GM03348 (cell line): ENCODE measurements around the gene CLASP1.
"Not testable (repeated sequence)": the region's sequence is repeated elsewhere in the genome, so short reads cannot be mapped to it uniquely, and the experiment has no call there.

ENCODE experiments used
- DNase-seq: peaks from one replicate; pipeline ENCODE4 v3.0.0; 2012; ENCODE audit warnings: low spot score

The CLASP1 gene

DNA sequence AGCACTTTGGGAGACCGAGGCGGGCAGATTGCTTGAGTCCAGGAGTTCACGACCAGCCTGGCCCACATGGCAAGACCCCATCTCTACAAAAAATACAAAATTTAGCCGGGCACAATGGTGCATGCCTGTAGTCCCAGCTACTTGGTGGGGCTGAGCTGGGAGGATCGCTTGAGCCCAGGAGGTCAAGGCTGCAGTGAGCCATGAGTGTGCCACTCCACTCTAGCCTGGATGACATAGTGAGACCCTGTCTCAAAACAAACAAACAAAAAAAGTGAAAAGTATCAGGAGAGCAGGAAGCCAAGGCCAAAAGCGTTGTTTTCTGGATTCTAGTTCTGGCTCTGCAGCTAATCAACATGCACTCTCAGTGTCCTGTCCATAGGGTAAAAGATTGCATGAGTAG is 10.7 kb upstream of the CLASP1 start:
- DNase-seq = no peak

DNA sequence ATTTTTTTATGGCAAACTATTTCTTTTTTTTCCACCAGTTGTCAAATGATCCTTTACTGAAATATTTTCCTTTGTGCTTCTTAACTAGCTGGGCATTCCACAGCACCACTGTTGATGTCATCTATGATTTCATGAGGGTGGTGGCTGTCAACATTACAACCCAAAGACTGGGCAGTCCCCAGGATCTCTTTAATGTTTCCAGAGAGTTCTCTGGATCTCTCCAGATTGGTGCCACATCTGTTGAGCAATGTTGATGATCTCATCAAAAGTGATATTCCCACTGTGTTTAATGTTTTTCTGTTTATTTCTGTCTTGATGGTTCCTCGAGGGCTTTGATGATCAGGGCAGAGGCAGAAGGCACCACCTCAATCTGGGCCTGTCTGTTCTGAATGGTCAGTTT is 9.1 kb upstream of the CLASP1 start:
- DNase-seq = not testable (repeated sequence)

DNA sequence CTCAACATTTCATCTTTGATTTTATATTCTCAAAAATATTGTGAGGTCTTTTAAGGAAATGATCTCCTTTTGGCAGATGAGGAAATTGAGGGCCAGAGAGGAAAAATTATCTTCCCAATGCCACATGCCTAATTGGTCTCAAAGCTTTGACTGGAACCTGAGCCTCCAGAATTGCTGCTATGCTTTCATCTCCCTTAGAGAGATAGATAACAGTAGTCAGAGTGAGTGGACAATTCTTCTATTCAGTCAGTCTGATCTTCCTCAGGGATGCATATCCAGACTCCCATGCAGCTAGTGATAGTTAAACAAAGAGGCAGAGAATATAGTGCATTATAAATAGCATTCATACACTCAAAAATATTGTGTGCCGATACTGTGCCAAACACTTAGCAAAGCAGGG is 3.8 kb upstream of the CLASP1 start:
- no peak for DNase-seq

DNA sequence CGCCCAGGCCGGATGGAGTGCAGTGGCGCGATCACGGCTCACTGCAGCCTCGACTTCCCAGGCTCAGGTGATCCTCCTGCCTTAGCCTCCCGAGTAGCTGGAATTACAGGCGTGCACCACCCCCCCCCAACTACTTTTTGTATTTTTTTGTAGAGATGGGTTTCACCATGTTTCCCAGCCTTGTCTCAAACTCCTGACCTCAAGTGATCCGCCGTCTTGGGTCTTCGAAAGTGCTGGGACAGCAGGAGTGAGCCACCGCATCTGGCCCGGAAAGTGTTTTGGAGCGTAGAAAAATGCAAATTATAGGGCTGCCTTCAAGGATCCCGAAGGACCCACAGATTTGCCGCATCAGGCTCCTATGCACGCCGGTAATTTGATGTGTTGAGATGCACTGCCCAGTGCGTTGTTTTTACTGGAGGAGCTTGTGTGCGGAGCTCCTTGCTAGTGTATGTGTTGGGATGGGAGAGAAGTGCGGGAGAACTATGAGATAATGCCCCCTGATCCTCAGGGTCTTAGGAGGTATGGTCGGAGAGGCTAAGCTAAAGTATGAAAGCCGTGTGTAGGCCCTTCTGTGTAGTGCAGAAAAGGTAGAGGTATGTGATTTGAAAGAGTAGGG is 1.2 kb upstream of the CLASP1 start:
- peak; percentile 20 for DNase-seq

DNA sequence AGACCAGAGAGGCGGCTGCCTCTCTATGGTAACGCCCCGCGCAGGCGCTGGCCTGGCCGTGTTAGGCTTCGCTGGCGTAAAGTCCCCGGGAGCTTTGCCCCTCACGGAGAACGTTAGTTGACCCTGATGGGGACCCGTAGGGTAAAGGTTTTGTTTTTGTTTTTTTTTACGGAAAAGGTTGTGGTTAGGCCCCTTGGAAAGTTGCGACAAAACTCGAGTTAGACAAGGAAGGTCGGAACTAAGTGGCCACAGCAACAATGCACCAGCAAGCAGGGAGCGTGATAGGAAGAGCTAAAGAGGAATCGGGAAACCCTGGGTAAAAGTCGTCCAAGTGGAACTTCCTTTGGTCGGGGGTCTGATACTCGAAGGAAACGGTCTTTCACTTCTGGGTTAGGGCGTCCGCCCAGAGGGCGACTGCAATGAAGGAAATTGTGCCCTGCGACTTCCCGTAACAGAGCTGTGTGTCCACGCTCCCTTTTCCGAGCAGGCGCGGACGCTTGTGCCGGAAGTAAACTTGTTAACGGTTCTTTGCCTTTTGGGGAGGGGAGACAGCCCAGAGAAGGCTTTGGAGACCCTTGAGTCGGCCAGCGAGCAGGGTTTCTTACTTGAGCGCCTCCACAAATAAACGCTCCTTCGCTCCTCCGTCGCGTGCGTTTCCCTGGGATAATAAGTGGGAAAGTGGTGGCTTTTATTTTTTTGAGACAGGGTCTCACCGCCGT is 493 bp upstream of the CLASP1 start:
- DNase-seq = peak; percentile 85

DNA sequence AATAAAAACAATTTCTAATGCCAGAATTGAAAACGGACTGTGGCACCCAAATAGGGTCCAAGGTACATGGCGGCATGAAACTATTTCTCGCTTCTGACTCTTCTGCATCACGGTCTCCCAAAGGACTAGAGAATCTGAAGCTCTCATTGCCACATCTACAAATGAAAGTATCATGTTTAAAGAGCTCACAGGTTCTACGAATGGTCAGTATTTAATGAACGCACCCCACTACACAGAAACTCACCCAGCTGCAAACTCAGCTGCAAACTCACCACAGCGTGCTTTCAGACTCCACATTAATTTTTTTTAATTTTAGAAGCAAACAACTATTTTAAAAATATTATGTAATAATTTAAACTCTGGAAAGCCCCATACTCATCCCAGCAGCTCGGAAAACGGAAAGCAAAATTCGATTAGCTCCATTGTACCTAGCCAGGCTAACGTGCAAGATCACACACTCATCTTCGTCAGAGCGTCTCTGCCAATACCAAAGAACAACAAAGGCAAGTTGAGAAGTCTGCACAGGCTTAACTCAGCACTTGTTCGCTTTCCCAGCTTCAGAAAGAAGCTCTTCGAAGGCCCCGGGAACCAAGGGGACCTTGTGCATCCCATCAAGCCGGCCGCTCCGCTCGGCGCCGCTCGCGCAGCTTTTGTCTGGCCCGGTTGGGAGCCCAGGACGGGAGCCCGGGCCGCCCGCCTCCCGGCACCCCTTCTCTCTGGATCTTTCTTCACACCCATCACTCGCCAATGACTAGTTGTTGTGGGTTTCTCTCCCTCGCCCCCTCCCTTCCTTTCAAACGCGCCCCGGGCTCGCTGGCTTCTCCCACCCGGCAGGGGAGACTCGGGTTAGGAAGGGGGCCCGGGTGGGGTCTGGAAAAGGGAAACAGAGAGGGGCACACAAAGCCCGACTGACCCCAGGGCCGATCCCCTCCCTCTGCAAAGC is 785 bp downstream of the CLASP1 start:
- peak; percentile 70 for DNase-seq

DNA sequence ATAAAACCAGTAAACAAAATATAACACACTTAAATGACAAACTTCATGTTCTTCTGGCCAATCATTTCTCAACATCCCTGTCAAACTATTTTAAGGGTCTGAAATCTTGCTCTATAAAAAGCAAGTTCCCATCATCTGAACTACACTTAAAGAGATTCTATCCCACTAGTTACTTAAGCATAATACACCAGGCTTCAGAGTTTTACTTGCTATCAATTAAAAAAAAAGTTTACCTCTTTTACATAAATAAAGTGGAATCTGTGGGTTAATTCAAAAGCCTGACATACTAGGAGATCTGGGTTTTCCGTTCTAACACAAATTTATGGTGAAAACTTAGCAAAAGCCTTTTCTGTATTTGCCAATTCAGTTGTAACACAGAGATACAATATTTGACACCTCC is 1.9 kb downstream of the CLASP1 start:
- DNase-seq = no peak

DNA sequence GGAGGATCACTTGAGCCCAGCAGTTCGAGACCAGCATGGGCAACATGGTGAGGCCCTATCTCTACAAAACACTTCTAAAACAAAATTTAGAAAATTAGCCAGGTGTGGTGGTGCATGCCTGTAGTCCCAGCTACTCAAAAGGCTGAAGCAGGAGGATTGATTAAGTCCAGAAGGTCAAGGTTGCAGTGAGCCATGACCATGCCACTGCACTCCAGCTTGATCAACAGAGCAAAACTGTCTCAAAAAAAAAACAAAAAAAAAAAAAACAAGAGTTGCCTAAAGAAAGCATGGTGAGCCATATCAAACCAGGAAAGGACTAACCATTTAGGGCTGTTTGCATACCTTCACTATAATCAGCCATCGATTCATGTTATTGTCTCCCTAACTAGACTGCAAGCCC is 4.5 kb downstream of the CLASP1 start:
- DNase-seq = no peak

DNA sequence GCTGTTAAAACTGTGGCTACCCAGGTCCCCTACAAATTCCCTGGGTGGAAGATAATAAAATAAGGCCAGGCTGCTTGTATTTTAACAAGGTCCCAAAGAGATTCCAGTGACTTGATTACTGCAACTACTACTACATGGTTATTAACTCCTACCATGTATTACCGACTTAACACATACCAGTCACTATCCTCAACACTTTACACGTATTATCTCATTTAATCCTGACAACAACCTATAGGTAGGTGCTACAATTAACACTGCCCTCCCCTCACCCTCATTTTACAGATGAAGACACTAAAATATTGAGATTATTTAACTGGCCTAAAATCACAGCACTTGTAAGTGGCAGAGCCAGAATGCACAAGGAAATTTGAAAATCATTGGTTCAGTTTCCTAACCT is 5.4 kb downstream of the CLASP1 start:
- DNase-seq = no peak

DNA sequence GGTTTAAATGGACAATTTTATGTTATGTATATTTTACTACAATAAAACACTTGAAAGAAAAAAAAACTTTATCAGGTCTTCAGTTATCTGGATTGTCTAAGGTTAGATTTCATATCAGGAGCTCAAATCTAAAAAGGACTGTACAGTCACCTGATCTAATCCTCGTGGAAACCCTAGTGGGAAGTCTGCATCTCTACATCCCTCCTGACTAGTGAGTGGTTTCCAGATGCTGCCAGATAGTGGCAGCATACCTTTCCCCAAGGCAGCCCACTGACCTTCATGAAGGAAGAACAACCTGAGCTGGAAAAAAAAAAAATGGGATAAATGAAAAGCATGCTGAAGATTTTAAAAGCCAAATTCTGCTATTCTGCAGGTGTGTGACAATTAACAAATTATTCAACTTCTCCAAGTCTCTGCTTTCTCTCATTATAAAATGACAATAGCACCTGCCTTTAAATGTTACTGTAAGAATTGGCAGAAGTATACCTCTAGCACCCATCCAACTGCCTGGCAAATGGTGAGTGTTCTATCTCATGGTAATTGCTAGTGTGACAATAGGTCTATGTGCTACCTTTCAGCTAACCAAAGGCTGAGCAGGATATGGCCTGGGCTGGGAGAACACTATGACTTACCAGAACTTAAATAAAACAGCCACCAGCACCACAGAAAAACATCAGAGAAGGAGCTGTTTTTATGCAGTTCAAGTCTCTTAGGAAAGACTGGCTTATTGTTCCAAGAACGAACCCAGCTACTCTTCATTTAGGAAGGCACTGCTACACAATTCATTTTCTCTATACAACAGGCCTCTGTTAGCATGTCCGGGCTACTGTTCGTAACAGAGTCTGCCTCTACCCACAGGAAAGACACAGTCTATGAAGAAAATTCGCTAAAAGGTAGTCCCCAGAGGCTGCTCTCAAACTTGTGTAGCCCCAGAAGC is 8.6 kb downstream of the CLASP1 start:
- DNase-seq = no peak

DNA sequence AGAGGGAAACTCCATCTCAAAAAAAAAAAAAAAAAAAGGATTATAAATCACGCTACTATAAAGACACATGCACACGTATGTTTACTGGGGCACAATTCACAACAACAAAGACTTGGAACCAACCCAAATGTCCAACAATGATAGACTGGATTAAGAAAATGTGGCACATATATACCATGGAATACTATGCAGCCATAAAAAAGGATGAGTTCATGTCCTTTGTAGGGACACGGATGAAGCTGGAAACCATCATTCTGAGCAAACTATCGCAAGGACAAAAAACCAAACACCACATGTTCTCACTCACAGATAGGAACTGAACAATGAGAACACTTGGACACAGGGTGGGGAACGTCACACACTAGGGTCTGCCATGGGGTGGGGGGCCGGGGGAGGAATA is 9.4 kb downstream of the CLASP1 start:
- DNase-seq = not testable (repeated sequence)

DNA sequence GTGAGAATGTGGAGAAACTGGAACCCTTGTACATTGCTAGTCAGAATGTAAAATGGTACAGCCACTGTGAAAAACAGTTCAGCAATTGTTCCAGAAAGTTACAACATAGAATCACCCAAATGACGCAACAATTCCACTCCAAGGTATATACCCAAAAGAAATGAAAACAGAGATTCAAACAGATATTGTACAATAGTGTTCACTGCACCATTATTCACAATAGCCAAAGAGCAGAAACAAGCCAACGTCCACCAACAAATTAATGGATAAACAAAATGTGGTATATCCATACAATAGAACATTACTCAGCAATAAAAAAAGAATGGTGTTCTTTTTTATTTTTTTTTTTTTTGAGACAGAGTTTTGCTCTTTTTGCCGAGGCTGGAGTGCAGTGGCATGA is 10.9 kb downstream of the CLASP1 start:
- no peak for DNase-seq

DNA sequence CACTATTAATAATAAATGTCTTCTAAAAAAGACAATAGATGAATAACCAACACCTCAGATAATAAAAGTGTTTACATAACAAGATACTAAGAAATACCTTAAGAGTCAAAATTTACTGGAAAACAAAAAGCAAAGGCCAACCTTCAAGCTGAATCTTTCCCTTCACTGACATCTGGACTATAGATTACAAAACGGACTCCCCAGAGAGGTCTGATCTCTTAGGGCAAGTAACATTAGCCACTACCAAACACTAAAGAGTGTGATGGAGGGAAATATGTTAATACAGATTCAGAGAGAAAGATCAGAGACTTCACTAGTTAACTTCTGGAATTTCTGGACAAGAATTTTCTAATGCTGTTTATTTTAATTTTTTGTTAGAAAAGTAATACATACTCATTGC is 13.9 kb downstream of the CLASP1 start:
- DNase-seq = no peak

DNA sequence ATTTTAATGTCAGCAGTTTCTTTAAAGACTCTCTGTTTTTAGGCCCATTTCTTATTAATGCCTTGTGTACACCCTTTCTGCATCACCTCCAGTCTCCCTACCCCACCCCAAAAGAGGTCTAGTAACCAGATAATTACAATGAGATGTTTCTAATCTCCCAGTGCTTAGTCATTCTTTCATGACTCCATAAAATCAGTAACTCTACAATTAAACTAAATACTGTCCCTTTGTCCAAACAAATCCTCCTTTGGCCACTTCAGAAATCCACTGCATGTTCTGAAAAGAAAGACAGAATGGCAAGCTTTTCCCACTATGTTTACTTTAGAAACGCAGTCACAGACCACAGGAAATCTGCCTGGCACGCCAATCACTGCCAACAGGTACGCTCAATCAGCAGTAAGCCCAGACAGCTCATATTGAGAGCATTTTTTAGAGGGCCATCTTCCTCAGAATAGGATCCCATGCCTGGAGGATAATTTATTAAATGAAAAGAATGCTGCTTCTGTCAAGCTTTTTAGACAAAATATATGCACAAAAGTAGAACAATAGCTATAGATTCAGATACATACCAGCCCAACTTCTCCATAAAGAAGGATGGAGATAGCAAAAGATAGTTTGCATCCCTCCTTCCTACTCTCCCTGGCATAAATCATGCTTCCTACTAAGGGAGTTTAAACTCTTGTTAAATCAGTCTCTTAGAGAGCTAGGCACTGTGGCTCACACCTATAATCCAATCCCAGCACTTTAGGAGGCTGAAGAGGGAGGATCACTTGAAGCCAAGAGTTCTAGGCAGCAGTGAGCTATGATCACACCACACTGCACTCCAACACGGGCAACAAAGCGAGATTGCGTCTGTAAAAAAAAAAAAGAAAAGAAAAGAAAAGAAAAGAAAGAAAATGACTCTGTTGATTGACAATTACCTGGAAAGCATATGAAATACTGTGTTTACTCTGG is 14.6 kb downstream of the CLASP1 start:
- peak; percentile 56 for DNase-seq

DNA sequence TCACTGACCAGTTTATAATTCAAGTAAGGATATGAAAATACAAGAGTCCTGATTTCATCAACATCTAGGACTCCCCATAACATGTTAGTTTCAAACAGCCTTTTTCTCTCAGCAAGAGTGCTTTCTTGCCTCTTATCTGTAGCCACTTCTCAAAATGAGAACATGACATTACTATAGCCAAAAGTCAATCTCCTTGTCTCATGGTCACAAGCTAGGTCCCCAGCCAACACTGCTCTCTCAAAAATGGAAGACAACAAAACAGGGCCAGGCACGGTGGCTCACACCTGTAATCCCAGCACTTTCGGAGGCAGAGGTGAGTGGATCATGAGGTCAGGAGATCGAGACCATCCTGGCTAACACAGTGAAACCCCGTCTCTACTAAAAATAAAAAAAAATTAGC is 15.8 kb downstream of the CLASP1 start:
- DNase-seq = no peak

DNA sequence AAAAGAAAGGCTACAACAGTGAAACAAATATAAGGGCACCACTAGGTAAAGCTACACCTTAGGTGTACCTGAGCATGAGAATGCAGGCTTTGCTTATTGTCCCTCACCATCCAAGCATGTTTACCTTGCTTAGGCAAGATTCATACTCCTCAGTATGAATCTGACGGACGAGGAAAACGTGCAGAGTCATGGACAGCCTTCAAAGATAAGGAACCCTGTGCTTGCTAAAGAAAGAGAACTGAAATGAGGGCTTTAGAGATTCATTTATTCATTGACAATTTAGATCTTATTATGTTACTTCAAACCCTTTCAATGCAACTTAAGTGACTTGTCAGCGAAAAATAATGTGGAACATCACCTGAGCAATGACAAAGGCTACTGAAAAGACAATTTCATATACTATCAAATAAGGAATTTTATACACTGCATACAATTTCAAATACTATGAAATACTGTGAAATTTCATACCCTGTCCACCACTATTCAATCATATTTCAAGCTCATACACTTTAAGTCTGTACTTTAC is 21.7 kb downstream of the CLASP1 start:
- DNase-seq = no peak

DNA sequence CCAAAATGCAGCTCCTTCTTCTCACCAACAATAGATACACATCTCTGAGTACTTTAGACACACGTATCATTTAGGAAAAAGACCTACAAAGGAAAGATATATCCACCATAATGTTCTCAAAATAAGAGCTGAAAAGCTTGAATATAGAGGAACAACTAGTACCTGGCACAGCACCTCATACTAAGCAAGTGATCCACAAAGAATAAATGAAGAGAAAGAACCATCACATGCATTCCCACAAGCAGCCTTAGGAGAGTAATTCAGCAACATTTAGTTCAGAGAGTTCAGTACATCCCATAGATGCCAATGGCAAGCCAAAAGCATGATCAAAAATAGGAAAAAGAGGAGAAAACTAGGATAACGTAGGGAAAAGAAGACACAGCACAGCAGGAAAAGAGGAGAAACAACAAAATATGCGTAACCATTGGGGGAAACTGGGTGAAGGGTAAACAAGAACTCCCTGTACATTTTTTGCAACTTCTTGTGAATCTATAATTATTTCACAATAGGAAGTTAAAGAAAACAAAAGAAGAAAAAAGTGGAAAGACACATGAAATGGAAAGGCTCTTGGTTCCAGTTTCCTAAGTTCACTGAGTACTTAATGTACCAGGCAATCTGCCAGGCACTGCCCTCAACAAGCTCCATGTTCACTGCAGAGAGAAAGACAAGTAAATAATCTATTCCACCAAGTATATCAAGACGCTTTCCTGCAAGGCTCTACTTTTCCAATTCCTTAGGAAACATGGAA is 22.3 kb downstream of the CLASP1 start:
- DNase-seq = no peak

DNA sequence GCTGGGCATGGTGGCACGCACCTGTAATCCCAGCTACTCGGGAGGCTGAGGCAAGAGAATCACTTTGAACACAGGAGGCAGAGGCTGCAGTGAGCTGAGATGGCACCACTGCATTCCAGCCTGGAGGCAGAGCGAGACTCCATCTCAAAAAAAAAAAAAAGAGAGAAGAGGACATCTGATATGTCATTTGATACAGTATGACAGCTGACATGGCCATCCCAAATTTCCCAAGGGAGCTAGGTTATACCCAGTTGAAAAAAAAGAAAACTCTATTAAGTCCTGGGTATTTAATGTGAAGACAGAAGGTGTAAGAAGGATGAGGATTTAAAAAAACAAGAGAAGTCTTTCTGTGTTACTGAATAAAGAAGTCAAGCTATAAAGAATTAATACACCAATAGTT is 23.3 kb downstream of the CLASP1 start:
- DNase-seq = no peak

DNA sequence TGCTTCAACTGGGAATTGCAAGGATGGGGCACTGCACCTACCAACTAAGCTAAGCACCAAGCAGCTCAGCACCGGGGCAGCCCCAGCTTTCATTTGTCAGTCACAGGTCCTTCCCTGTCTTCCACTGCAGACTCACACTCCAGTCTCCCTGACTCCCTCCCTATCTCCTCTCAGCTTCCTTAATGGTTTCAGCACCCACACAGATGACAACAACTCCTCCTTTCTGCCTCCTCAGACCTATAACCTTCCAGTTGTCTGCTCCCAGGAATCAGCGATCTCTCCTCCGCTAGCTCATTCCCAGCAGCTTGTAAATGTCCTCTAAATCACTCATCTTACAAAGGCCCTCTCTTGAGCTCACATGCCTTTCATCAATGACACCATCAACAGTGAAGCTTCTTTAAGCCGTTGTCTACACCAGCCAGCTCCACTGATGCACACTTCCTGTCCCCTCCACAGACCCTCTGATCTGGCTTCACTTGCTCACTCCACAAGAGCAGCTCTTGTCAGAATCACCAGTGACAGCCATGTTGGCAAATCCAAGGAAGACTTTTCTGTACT is 32.1 kb downstream of the CLASP1 start:
- no peak for DNase-seq
